HCT116 (cell line): ENCODE measurements around the gene SDSL. TPM values are rescaled to one million over a fixed set of nuclear protein-coding genes. Genes with fewer than 3 reads are reported as not detected.

ENCODE experiments used
- ATAC-seq: fragments of 200-7000 bp; cut with Tn5 transposase; 2 replicates; pipeline ENCODE4 v1.9.1; 2020; ENCODE audit warnings: mild to moderate bottlenecking, moderate library complexity
- BruUV-seq: library from RNA; stranded (reverse); fragments of 400-500 nt; replicated peaks from 2 replicates; lab custom pipeline; 2021; lab: Mats Ljungman, UMichigan
- CTCF ChIA-PET: fragments of 300-600 bp; sonication (Branson Sonifier 250); formaldehyde crosslinking; loops from one replicate; lab custom pipeline; 2021; ENCODE audit warnings: antibody characterized with exemption; lab: Charles Lee
- POLR2A ChIA-PET: fragments of 300-600, 350-600 bp; sonication (Branson Sonifier 250); formaldehyde crosslinking; loops from one replicate; lab custom pipeline; 2021; ENCODE audit warnings: antibody characterized with exemption; lab: Charles Lee
- RAD21 ChIA-PET, 2 experiments: fragments of 300-600 bp; sonication (Branson Sonifier 250); formaldehyde crosslinking; loops; one replicate each; lab custom pipeline; 2023; ENCODE audit warnings: low total read pairs in 2 of 2; ENCODE audit not compliant: uncharacterized antibody in 2 of 2, unreplicated experiment in 2 of 2, low non-redundant PET in 1 of 2; lab: Charles Lee
- DNase-seq: peaks from one replicate; pipeline ENCODE4 v3.0.0-alpha.2; 2010; ENCODE audit warnings: low read depth, low spot score
- H2AFZ ChIP-seq: fragments of 200-600 bp; shearing (Covaris generic), sonication (generic); 2 replicates; pipeline ENCODE4 v1.6.1; 2017; ENCODE audit warnings: low read depth, mixed run types, mixed read lengths, antibody characterized with exemption, low read length; ENCODE audit not compliant: poor library complexity, severe bottlenecking
- H3K27ac ChIP-seq: 2 replicates; pipeline ENCODE4 v1.5.1; 2012; ENCODE audit warnings: low read depth, low read length
- H3K27me3 ChIP-seq: fragments of 200-600 bp; sonication (generic); 2 replicates; pipeline ENCODE4 v1.6.1; 2016; ENCODE audit warnings: mixed run types, low read length, mixed read lengths; ENCODE audit not compliant: insufficient read depth
- H3K36me3 ChIP-seq, 2 experiments: fragments of 200-500 bp in 1 of 2; fragments of 200-600 bp in 1 of 2; sonication (Bioruptor generic) in 1 of 2; sonication (generic) in 1 of 2; 2 replicates each; pipeline versions ENCODE4 v1.5.1 to v1.6.1; 2014 to 2016; ENCODE audit warnings: low read length in 2 of 2, inconsistent platforms in 1 of 2, mixed read lengths in 1 of 2, mixed run types in 1 of 2; ENCODE audit not compliant: insufficient read depth in 2 of 2, control insufficient read depth in 1 of 2
- H3K4me1 ChIP-seq, 2 experiments: fragments of 200-600 bp in 1 of 2; sonication (generic) in 1 of 2; 2 replicates each; pipeline versions ENCODE4 v1.5.1 to v1.6.1; 2012 to 2017; ENCODE audit warnings: low read length in 2 of 2, inconsistent platforms in 1 of 2, mild to moderate bottlenecking in 1 of 2, mixed read lengths in 1 of 2, mixed run types in 1 of 2, moderate library complexity in 1 of 2; ENCODE audit not compliant: insufficient read depth in 2 of 2, control insufficient read depth in 1 of 2
- H3K4me2 ChIP-seq: fragments of 200-600 bp; sonication (generic); 2 replicates; pipeline ENCODE4 v1.6.1; 2017; ENCODE audit warnings: mixed run types, low read length, mixed read lengths
- H3K4me3 ChIP-seq, 2 experiments: fragments of 200-600 bp in 1 of 2; sonication (generic) in 1 of 2; replicated peaks in 1 of 2; 2 replicates each; pipeline ENCODE4 v1.5.1; 2011 to 2016; ENCODE audit warnings: low read length in 2 of 2, control low read depth in 1 of 2, low read depth in 1 of 2, mild to moderate bottlenecking in 1 of 2, mixed read lengths in 1 of 2, mixed run types in 1 of 2
- H3K79me2 ChIP-seq: fragments of 200-600 bp; sonication (generic); 2 replicates; pipeline ENCODE4 v1.6.1; 2017; ENCODE audit warnings: mild to moderate bottlenecking, mixed run types, low read length, moderate library complexity, mixed read lengths; ENCODE audit not compliant: insufficient read depth
- H3K9ac ChIP-seq: fragments of 200-600 bp; sonication (generic); 2 replicates; pipeline ENCODE4 v1.6.1; 2016; ENCODE audit warnings: low read length, mixed read lengths
- H3K9me2 ChIP-seq: fragments of 200-600 bp; sonication (generic), shearing (Covaris generic); 2 replicates; pipeline ENCODE4 v1.6.1; 2017; ENCODE audit warnings: mixed run types, mild to moderate bottlenecking, moderate library complexity; ENCODE audit not compliant: insufficient read depth
- H3K9me3 ChIP-seq, 2 experiments: fragments of 200-500 bp in 1 of 2; fragments of 200-600 bp in 1 of 2; sonication (Bioruptor generic) in 1 of 2; sonication (generic) in 1 of 2; 2 replicates each; pipeline ENCODE4 v1.6.1; 2014 to 2017; ENCODE audit warnings: low read length in 2 of 2, mixed read lengths in 2 of 2, inconsistent platforms in 1 of 2, low read depth in 1 of 2, mild to moderate bottlenecking in 1 of 2, mixed run types in 1 of 2, moderate library complexity in 1 of 2; ENCODE audit not compliant: control insufficient read depth in 1 of 2, insufficient read depth in 1 of 2
- H4K20me1 ChIP-seq: fragments of 200-600 bp; sonication (generic), shearing (Covaris generic); 2 replicates; pipeline ENCODE4 v1.6.1; 2017; ENCODE audit warnings: mixed run types, mild to moderate bottlenecking, moderate library complexity; ENCODE audit not compliant: insufficient read depth
- MAX ChIP-seq: IDR thresholded peaks from 2 replicates; pipeline ENCODE4 v1.6.1; 2012
- RAD21 ChIP-seq: IDR thresholded peaks from 2 replicates; pipeline ENCODE4 v1.6.1; 2012; ENCODE audit warnings: low read depth, mild to moderate bottlenecking
- REST ChIP-seq: IDR thresholded peaks from 2 replicates; pipeline ENCODE4 v1.6.1; 2012; ENCODE audit warnings: low read depth
- ZNF274 ChIP-seq: fragments of 200-500 bp; sonication (Bioruptor generic); IDR thresholded peaks from 2 replicates; pipeline ENCODE4 v1.6.1; 2014; ENCODE audit warnings: mild to moderate bottlenecking, low read depth, low read length, inconsistent platforms
- intact Hi-C: fragments of 100-400 bp; cut with micrococcal nuclease; formaldehyde crosslinking; loops from 2 replicates; pipeline ENCODE4 v1.10.0; 2022
- total RNA-seq: library from RNA; stranded (reverse); gene quantifications from one replicate; pipeline ENCODE4 v1.2.1, GENCODE V29; 2021; ENCODE audit not compliant: unreplicated experiment

Gene SDSL
- total RNA-seq, 1 experiment from 2014 or later: 19.1 TPM

- RAD21 ChIA-PET: no interaction called here
- H3K27ac ChIP-seq: no peak overlapping the region
- H3K36me3 ChIP-seq: no peaks in the 10 kb centered on the region
Observed at GRCh38 chr12:113407931-113408600, 14.1 kb upstream of the SDSL start.

More at GRCh38 chr12:113407931-113408600, 14.1 kb upstream of the SDSL start:
- no peak overlapping the region for H3K4me3 ChIP-seq
- H3K9me2 ChIP-seq: no peaks in the 10 kb centered on the region
- no peak for TF ChIP-seq MAX
- TF ChIP-seq ZNF274: no peak
- no peak for TF ChIP-seq REST
- no peak for TF ChIP-seq RAD21
- TF ChIP-seq, all 23 proteins: peak for 0
- Histone ChIP-seq H3K27me3 (no peaks in the 10 kb centered on the region), H3K79me2 (no peaks in the 10 kb centered on the region), H3K9ac (no peak overlapping the region), H3K4me2 (no peak overlapping the region), H3K9me3 (no peaks in the 10 kb centered on the region), H2AFZ (no peak overlapping the region), H3K4me1 (peaks cover 0 to 9% of the 10 kb centered on the region in 2 experiments; a peak in 3 of 4 replicates), H4K20me1 (no peaks in the 10 kb centered on the region)
- POLR2A ChIA-PET: no interaction called here
- BruUV-seq: no TSS peak
- ATAC-seq: no peak
- DNase-seq: no peak
- CTCF ChIA-PET: interaction anchor here (1.7 kb wide), 1 partner anchor 17 kb away, joined by 9 read pairs; no protein-coding TSS in a partner anchor
- intact Hi-C loops: no loop called here
